HG03354 (cell line): Measurements from ENCODE around the gene PNMA6E.
"Not testable (repeated sequence)": the region's sequence is repeated elsewhere in the genome, so short reads cannot be mapped to it uniquely, and the experiment has no call there.

ENCODE experiments used
- ATAC-seq: cut with Tn5 transposase; IDR thresholded peaks from one replicate; pipeline ENCODE4 v1.9.1; 2021; ENCODE audit warnings: mild to moderate bottlenecking; ENCODE audit not compliant: unreplicated experiment, poor library complexity, severe bottlenecking

PNMA6E gene

GRCh38 chrX:153388722-153389459 lies 12.3 kb downstream of the PNMA6E start:
- ATAC-seq, result no peak

- no peak for ATAC-seq
Measured at GRCh38 chrX:153387987-153388721, 13.0 kb downstream of the PNMA6E start.

GRCh38 chrX:153387345-153387744 lies 13.8 kb downstream of the PNMA6E start:
- no peak for ATAC-seq

GRCh38 chrX:153386097-153386496 lies 15.1 kb downstream of the PNMA6E start:
- no peak for ATAC-seq

GRCh38 chrX:153384973-153385372 lies 16.2 kb downstream of the PNMA6E start:
- not testable (repeated sequence) for ATAC-seq

GRCh38 chrX:153384390-153384789 lies 16.8 kb downstream of the PNMA6E start:
- ATAC-seq, result no peak

- no peak for ATAC-seq
Measured at GRCh38 chrX:153382563-153383482, 18.3 kb downstream of the PNMA6E start.

- peak; percentile 60 for ATAC-seq
Measured at GRCh38 chrX:153381684-153382532, 19.2 kb downstream of the PNMA6E start.

- no peak for ATAC-seq
Measured at GRCh38 chrX:153380691-153381090, 20.5 kb downstream of the PNMA6E start.

GRCh38 chrX:153379971-153380581 lies 21.1 kb downstream of the PNMA6E start:
- ATAC-seq, result no peak

- no peak for ATAC-seq
Measured at GRCh38 chrX:153379508-153379907, 21.6 kb downstream of the PNMA6E start.

- ATAC-seq, result no peak
Measured at GRCh38 chrX:153378607-153379006, 22.5 kb downstream of the PNMA6E start.

GRCh38 chrX:153377727-153378126 lies 23.4 kb downstream of the PNMA6E start:
- ATAC-seq, result no peak

GRCh38 chrX:153375571-153375970 lies 25.6 kb downstream of the PNMA6E start:
- no peak for ATAC-seq

- no peak for ATAC-seq
Measured at GRCh38 chrX:153374426-153374825, 26.7 kb downstream of the PNMA6E start.

- no peak for ATAC-seq
Measured at GRCh38 chrX:153372949-153373348, 28.2 kb downstream of the PNMA6E start.

- no peak for ATAC-seq
Measured at GRCh38 chrX:153371256-153371655, 29.9 kb downstream of the PNMA6E start.

GRCh38 chrX:153370293-153371055 lies 30.7 kb downstream of the PNMA6E start:
- no peak for ATAC-seq
